A549 (cell line): ENCODE results near the gene DNAH11. TPM values are rescaled to one million over a fixed set of nuclear protein-coding genes. Genes with fewer than 3 reads are reported as not detected.
"Not testable (repeated sequence)": the region's sequence is repeated elsewhere in the genome, so short reads cannot be mapped to it uniquely, and the experiment has no call there.

Source experiments
- ATAC-seq, 2 experiments: fragments of 200-7000 bp in 1 of 2; fragments of >200 bp in 1 of 2; cut with Nextera tagmentation in 1 of 2; cut with Tn5 transposase in 1 of 2; 3 replicates each; pipeline versions ENCODE4 v1.8.0 to v1.9.1; 2018 to 2020; ENCODE audit warnings: mild to moderate bottlenecking in 1 of 2, moderate library complexity in 1 of 2
- CTCF ChIA-PET: fragments of 300-600 bp; sonication (Branson Sonifier 250); formaldehyde crosslinking; extraction: SDS; loops from one replicate; lab custom pipeline; 2021; ENCODE audit warnings: antibody characterized with exemption, inconsistent platforms; lab: Yijun Ruan, JAX
- POLR2A ChIA-PET: fragments of 350-600 bp; formaldehyde crosslinking; extraction: SDS; loops from one replicate; lab custom pipeline; 2021; ENCODE audit warnings: antibody characterized with exemption, inconsistent platforms; lab: Yijun Ruan, JAX
- DNase-seq, 2 experiments: peaks; one replicate each; pipeline versions ENCODE4 v3.0.0 to v3.0.0-alpha.2; 2011 to 2016; ENCODE audit warnings: low read depth in 1 of 2, low spot score in 1 of 2
- FAIRE-seq: peaks from 2 replicates; lab custom pipeline; 2011; peaks lifted over from hg19 to GRCh38; lab: Jason Lieb, UNC
- H3K27ac ChIP-seq, 2 experiments: fragments of >200 bp; sonication (Bioruptor Twin); formaldehyde crosslinking; 3 replicates each; pipeline ENCODE4 v1.5.1; 2016 to 2017
- H3K4me1 ChIP-seq: fragments of >200 bp; sonication (Bioruptor Twin); formaldehyde crosslinking; 3 replicates; pipeline ENCODE4 v1.6.1; 2016
- H3K4me2 ChIP-seq: fragments of >200 bp; sonication (Bioruptor Twin); formaldehyde crosslinking; 3 replicates; pipeline ENCODE4 v1.6.1; 2016
- H3K4me3 ChIP-seq: fragments of >200 bp; sonication (Bioruptor Twin); formaldehyde crosslinking; 3 replicates; pipeline ENCODE4 v1.5.1; 2016
- H3K9me3 ChIP-seq: fragments of >200 bp; sonication (Bioruptor Twin); formaldehyde crosslinking; 3 replicates; pipeline ENCODE4 v1.6.1; 2016
- ATOH8 ChIP-seq: fragments of 250-450 bp; sonication (Bioruptor Pico); IDR thresholded peaks from 2 replicates; pipeline ENCODE4 v1.5.0; 2020; ENCODE audit warnings: low read depth, mild to moderate bottlenecking, moderate library complexity
- BHLHE40 ChIP-seq: IDR thresholded peaks from 2 replicates; pipeline ENCODE4 v1.6.1; 2012; ENCODE audit warnings: low read depth, low read length, inconsistent platforms
- CTCF ChIP-seq: fragments of >200 bp; sonication (Bioruptor Twin); formaldehyde crosslinking; IDR thresholded peaks from 3 replicates; pipeline ENCODE4 v1.5.1; 2016
- E2F6 ChIP-seq: IDR thresholded peaks from 2 replicates; pipeline ENCODE4 v1.6.1; 2012; ENCODE audit warnings: low read depth, borderline replicate concordance
- EHF ChIP-seq: fragments of 250-450 bp; sonication (Bioruptor Pico); IDR thresholded peaks from 2 replicates; pipeline ENCODE4 v1.5.0; 2020; ENCODE audit warnings: mild to moderate bottlenecking
- MAFK ChIP-seq: fragments of 450-650 bp; IDR thresholded peaks from 2 replicates; pipeline ENCODE4 v1.6.1; 2014; ENCODE audit not compliant: partially characterized antibody
- NFE2L2 ChIP-seq: fragments of 150-350 bp; conservative IDR thresholded peaks from 2 replicates; pipeline ENCODE4 v1.6.1; 2014; ENCODE audit warnings: low read length
- RAD21 ChIP-seq, 2 experiments: fragments of >200 bp in 1 of 2; sonication (Bioruptor Twin) in 1 of 2; formaldehyde crosslinking in 1 of 2; IDR thresholded peaks in 1 of 2; conservative IDR thresholded peaks in 1 of 2; 2 replicates in 1 of 2; 3 replicates in 1 of 2; pipeline ENCODE4 v1.6.1; 2012 to 2018; ENCODE audit warnings: inconsistent platforms in 1 of 2
- SMC3 ChIP-seq: fragments of >200 bp; sonication (Bioruptor Twin); formaldehyde crosslinking; IDR thresholded peaks from 3 replicates; pipeline ENCODE4 v1.6.1; 2018; ENCODE audit warnings: inconsistent platforms
- SREBF2 ChIP-seq: fragments of 450-650 bp; IDR thresholded peaks from 2 replicates; pipeline ENCODE4 v1.6.1; 2014; ENCODE audit warnings: mild to moderate bottlenecking, moderate library complexity
- TFCP2L1 ChIP-seq: fragments of 250-450 bp; sonication (Bioruptor Pico); IDR thresholded peaks from 2 replicates; pipeline ENCODE4 v1.5.0; 2021; ENCODE audit warnings: mild to moderate bottlenecking
- TP53 ChIP-seq: fragments of 250-450 bp; sonication (Bioruptor Pico); IDR thresholded peaks from 2 replicates; pipeline ENCODE4 v1.5.0; 2021; ENCODE audit warnings: mild to moderate bottlenecking, moderate library complexity
- WGBS: methylation state at CpG from one replicate; pipeline ENCODE4 v1.1.6; 2017; ENCODE audit errors: missing lambda C conversion rate; 5-methylcytosine and 5-hydroxymethylcytosine counted together
- polyA plus RNA-seq, 4 experiments: library from polyadenylated mRNA; depleted of rRNA in 3 of 4; stranded (reverse); fragments of >200 nt; fragmentation: RNase III in 1 of 4; extraction: RNeasy Plus Mini Kit Qiagen cat#74134 plus additional on column Dnase treatment in 1 of 4; gene quantifications; 2 replicates in 3 of 4; 3 replicates in 1 of 4; pipeline ENCODE4 v1.2.3, GENCODE V29; 2011 to 2017

The DNAH11 gene
- polyA plus RNA-seq, 2 of the 4 experiments (the other 2 are of a cell fraction), result 0.03 to 0.13 TPM

DNA sequence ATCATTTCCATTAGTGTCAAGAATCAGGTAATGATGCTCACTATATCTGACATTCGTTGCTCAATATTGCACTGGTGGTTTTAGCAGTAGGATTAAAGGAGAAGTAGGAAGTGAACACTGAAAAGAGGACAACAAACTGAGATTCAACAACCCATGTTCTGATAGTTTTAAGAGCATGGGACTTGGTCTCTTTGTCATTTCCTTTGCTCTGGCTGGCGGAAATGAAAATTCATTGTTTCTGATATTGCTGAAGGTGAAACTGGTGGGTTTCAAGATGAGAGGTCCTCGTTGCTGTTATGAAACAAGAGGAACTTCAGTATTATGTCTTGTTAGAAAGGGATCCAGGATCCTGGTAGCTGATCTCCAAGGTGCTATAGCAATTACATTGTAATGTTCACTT is 129.0 kb downstream of the DNAH11 start:
- Histone ChIP-seq H3K4me1 (no peaks in the 10 kb centered on the region), H3K4me2 (no peak overlapping the region), H3K27ac (no peak overlapping the region), H3K4me3 (no peak overlapping the region), H3K9me3 (no peaks in the 10 kb centered on the region)
- ChIA-PET POLR2A (no interaction called here), CTCF (interaction anchor here (1.4 kb wide), 1 partner anchor 19 kb away, joined by 4 read pairs; no protein-coding TSS in a partner anchor)
- WGBS, result 23% methylated on average over 3 of the region's 3 CpGs
- ATAC-seq (no peak), FAIRE-seq (no peak), DNase-seq (no peak)
- no peak for TF ChIP-seq SREBF2
- no peak for TF ChIP-seq ATOH8
- TF ChIP-seq, all 56 proteins: peak for 0

DNA sequence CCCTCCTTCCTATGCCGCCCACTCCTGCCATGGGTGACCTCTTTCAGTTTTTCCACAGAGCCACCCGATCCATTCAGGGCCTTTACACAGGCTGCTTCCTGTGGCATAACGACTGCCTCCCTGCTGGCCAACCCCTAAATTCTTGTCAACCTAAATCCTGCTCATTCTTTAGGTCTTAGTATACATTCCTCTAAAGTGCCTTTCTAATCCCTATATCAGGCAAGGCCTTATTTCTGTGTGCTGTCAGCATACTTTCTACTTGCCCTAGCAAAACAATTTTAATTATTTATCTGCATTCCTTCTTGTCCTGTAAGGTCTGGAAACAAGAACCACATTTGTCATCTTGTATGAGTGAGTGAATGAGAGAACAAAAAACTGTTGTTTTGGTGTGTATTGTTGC is 132.4 kb downstream of the DNAH11 start:
- Histone ChIP-seq H3K27ac (no peak overlapping the region), H3K4me1 (no peaks in the 10 kb centered on the region), H3K4me2 (no peak overlapping the region), H3K9me3 (peaks cover 16% of the 10 kb centered on the region; the same call in 2 of the 3 replicates), H3K4me3 (no peak overlapping the region)
- DNase-seq, result no peak
- POLR2A ChIA-PET, result no interaction called here
- ATAC-seq, result no peak
- CTCF ChIA-PET, result no interaction called here
- 57% methylated on average over 3 of the region's 3 CpGs for WGBS
- no peak for FAIRE-seq
- TF ChIP-seq ATOH8 (no peak), EHF (CRISPR knock-in tag) (no peak), TP53 (CRISPR knock-in tag) (no peak), NFE2L2 (no peak), CTCF (no peak), BHLHE40 (no peak), E2F6 (no peak), MAFK (no peak), RAD21 (conservative IDR thresholded peaks at IDR 0.05 in 1 of 2, IDR thresholded peaks at IDR 0.05 in 1 of 2) (no peak)

GRCh38 chr7:21690705-21691104 is 147.9 kb downstream of the DNAH11 start:
- WGBS, result 35% methylated on average over 5 of the region's 5 CpGs
- no peaks in the 10 kb centered on the region for H3K9me3 ChIP-seq
- no peaks in the 10 kb centered on the region for H3K4me1 ChIP-seq
- CTCF ChIA-PET, result interaction anchor here (0.6 to 2.2 kb wide), 13 partner anchors 10 to 437 kb away, joined by 3 to 9 read pairs (median 3); partner anchors contain the start of gene SP4
- DNase-seq (peak in 1 of 2 experiments; percentile 3), ATAC-seq (no peak), FAIRE-seq (no peak)
- POLR2A ChIA-PET, result no interaction called here
- H3K4me2 ChIP-seq, result no peak overlapping the region
- H3K27ac ChIP-seq, result no peak overlapping the region
- no peak overlapping the region for H3K4me3 ChIP-seq
- TF ChIP-seq TP53 (CRISPR knock-in tag), result no peak
- peak; percentile 45; the same call in 2 of the 3 replicates for TF ChIP-seq SMC3
- peak; percentile 34 for TF ChIP-seq CTCF
- peak; percentile 31 to 51; a peak in 3 of 5 replicates for TF ChIP-seq RAD21 (conservative IDR thresholded peaks at IDR 0.05 in 1 of 2, IDR thresholded peaks at IDR 0.05 in 1 of 2)
- no peak for TF ChIP-seq TFCP2L1 (CRISPR knock-in tag)

GRCh38 chr7:21691146-21691545 is 148.3 kb downstream of the DNAH11 start:
- CTCF ChIA-PET, result interaction anchor here (0.6 to 2.2 kb wide), 8 partner anchors 10 to 437 kb away, joined by 3 to 9 read pairs (median 4); partner anchors contain the start of gene SP4
- DNase-seq, POLR2A ChIA-PET, H3K27ac ChIP-seq, H3K4me3 ChIP-seq, H3K9me3 ChIP-seq, FAIRE-seq, H3K4me2 ChIP-seq, H3K4me1 ChIP-seq: not testable (repeated sequence)
- ATAC-seq, result 0 out of 6 replicates have a peak, but pooled peaks of 1 of the 2 experiments have one; percentile 30
- 18% methylated on average over 4 of the region's 5 CpGs for WGBS

GRCh38 chr7:21700587-21700986 is 157.7 kb downstream of the DNAH11 start:
- H3K27ac ChIP-seq, result not testable (repeated sequence)

More at GRCh38 chr7:21700587-21700986, 157.7 kb downstream of the DNAH11 start:
- H3K4me1 ChIP-seq, H3K9me3 ChIP-seq, H3K4me3 ChIP-seq, H3K4me2 ChIP-seq, ATAC-seq, DNase-seq, FAIRE-seq, POLR2A ChIA-PET: not testable (repeated sequence)
- CTCF ChIA-PET, result interaction anchor here (1.1 kb wide), 1 partner anchor 444 kb away, joined by 3 read pairs; no protein-coding TSS in a partner anchor
- WGBS, result 0% methylated on average over 1 of the region's 1 CpG
